Spleen (tissue), 7 donors: ENCODE data around the gene WDR70.

Experiments
- CTCF ChIP-seq, 11 experiments: fragments of 200-600 bp in 7 of 11; fragments of 450-650 bp in 4 of 11; sonication (generic) in 4 of 11; IDR thresholded peaks in 8 of 11; conservative IDR thresholded peaks in 3 of 11; 1 replicate in 7 of 11; 2 replicates in 4 of 11; pipeline versions ENCODE4 v1.4.0 to v1.8.0; 2016 to 2021; ENCODE audit warnings: antibody characterized with exemption in 11 of 11, inconsistent platforms in 4 of 11, mild to moderate bottlenecking in 1 of 11
- POLR2A ChIP-seq, 3 donors: fragments of 450-650 bp; IDR thresholded peaks; one replicate each; pipeline ENCODE4 v1.5.1; 2017; ENCODE audit warnings: antibody characterized with exemption in 3 of 3, mild to moderate bottlenecking in 1 of 3
- POLR2AphosphoS5 ChIP-seq, 3 donors: sonication (generic); formaldehyde crosslinking; IDR thresholded peaks; one replicate each; pipeline ENCODE4 v1.5.1; 2017; ENCODE audit warnings: antibody characterized with exemption in 3 of 3
- donor health status: DM: no; HTN: no; CAD: no; lungs with moderate emphysema.
- donor health status: DM: no; HTN: no; CAD: no.
- donor health status: DM: no; HTN: no; CAD: no.

- no peak for TF ChIP-seq POLR2AphosphoS5 (IDR thresholded peaks at IDR 0.05)
- no peak for TF ChIP-seq POLR2A (IDR thresholded peaks at IDR 0.05)
- no peak for TF ChIP-seq CTCF (IDR thresholded peaks at IDR 0.05 in 8 of 11, conservative IDR thresholded peaks at IDR 0.05 in 3 of 11)
Measured at GRCh38 chr5:37578176-37578575, 199.1 kb downstream of the WDR70 start.
